Left ventricle myocardium superior (tissue), 1 donor: ENCODE results near the gene EPS15. TPM values are rescaled to one million over a fixed set of nuclear protein-coding genes. Genes with fewer than 3 reads are reported as not detected.

ENCODE experiments used
- ATAC-seq: fragments of 200-7000 bp; cut with Tn5 transposase; one replicate; pipeline ENCODE4 v1.9.1; 2020; ENCODE audit warnings: mild to moderate bottlenecking, moderate library complexity
- DNase-seq: peaks from one replicate; pipeline ENCODE4 v3.0.0-alpha.2; 2020
- intact Hi-C: fragments of 100-400 bp; cut with micrococcal nuclease; formaldehyde crosslinking; loops from one replicate; pipeline ENCODE4 v1.11.0; 2022
- total RNA-seq: library from RNA; stranded (reverse); fragmentation: NEBNext Ultra II Directional; extraction: Animal tissue kit (Norgen Biotek cat#: 25700); gene quantifications from one replicate; pipeline ENCODE4 v1.2.1, GENCODE V29; 2021
- donor health status: DM: no; HTN: yes; CAD: no; lungs with severe emphysema.

The EPS15 gene
- total RNA-seq, 1 donor from 2014 or later, result 71.6 TPM

GRCh38 chr1:51313268-51313852 lies 205.7 kb downstream of the EPS15 start:
- intact Hi-C loops, result no loop called here
- DNase-seq (no peak), ATAC-seq (no peak)

- no peak for DNase-seq
- no peak for ATAC-seq
- intact Hi-C loops, result no loop called here
These were observed 206.3 kb downstream of the EPS15 start for GRCh38 chr1:51312718-51313117.

GRCh38 chr1:51311826-51312225 lies 207.2 kb downstream of the EPS15 start:
- ATAC-seq (no peak), DNase-seq (no peak)
- intact Hi-C loops, result no loop called here

GRCh38 chr1:51310871-51311613 lies 208.0 kb downstream of the EPS15 start:
- ATAC-seq (no peak), DNase-seq (no peak)
- intact Hi-C loops, result no loop called here

GRCh38 chr1:51309291-51309690 lies 209.8 kb downstream of the EPS15 start:
- DNase-seq, result no peak
- ATAC-seq, result no peak
- intact Hi-C loops, result no loop called here

- ATAC-seq (no peak), DNase-seq (no peak)
- intact Hi-C loops, result no loop called here
These were observed 210.4 kb downstream of the EPS15 start for GRCh38 chr1:51308636-51309035.

- ATAC-seq (no peak), DNase-seq (no peak)
- intact Hi-C loops, result no loop called here
These were observed 212.1 kb downstream of the EPS15 start for GRCh38 chr1:51306950-51307349.

- intact Hi-C loops, result no loop called here
- ATAC-seq, result no peak
- DNase-seq, result no peak
These were observed 213.7 kb downstream of the EPS15 start for GRCh38 chr1:51305371-51305823.

GRCh38 chr1:51304360-51304759 lies 214.7 kb downstream of the EPS15 start:
- DNase-seq, result no peak
- ATAC-seq, result no peak
- intact Hi-C loops, result no loop called here

Other genes with a start within 250 kb of the EPS15 start
- 18.0 TPM for gene TTC39A, start 188.7 kb downstream of the EPS15 start, total RNA-seq
- 52.3 TPM for gene OSBPL9, start 97.8 kb upstream of the EPS15 start, total RNA-seq